HG02759 (cell line): Measurements from ENCODE around the gene GPR17.

Source experiments
- ATAC-seq: cut with Tn5 transposase; IDR thresholded peaks from one replicate; pipeline ENCODE4 v1.9.1; 2021; ENCODE audit warnings: mild to moderate bottlenecking, moderate library complexity; ENCODE audit not compliant: unreplicated experiment

Gene GPR17

DNA sequence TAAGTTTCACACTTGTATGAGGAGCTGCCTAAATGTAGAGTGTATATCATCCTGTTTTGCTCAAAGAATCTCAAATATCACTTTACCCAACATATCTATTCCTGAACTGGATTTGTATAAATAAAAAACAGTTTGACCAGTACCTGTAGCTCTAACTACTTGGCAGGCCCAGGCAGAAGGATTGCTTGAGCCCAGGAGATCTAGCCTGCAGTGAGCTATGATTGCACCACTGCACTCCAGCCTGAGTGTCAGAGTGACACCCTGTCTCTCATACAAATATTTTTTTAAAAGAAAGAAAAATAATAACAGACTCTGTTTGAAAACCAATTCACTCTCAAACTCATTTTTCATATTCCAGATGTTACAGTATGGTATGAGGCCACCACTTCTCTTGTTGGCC, 37.1 kb downstream of the GPR17 start:
- ATAC-seq: no peak

DNA sequence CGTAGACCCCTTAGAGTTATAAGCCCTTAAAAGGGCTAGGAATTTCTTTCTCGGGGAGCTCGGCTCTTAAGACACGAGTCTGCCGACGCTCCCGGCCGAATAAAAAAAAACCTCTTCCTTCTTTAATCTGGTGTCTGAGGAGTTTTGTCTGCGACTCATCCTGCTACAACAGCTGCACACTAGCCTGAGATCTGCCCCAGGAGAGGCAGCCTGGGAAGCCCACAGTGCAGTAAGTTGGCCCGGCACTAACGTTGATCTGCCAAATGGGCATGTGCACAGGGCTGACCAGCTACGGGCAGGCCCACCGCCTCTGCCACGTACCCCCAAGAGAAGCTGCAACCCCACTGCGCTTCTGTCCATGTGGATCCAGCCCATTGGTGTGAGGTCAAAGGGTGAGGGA, 37.8 kb downstream of the GPR17 start:
- ATAC-seq: no peak

- ATAC-seq: no peak
Measured at GRCh38 chr2:127685410-127686080, 39.6 kb downstream of the GPR17 start.

DNA sequence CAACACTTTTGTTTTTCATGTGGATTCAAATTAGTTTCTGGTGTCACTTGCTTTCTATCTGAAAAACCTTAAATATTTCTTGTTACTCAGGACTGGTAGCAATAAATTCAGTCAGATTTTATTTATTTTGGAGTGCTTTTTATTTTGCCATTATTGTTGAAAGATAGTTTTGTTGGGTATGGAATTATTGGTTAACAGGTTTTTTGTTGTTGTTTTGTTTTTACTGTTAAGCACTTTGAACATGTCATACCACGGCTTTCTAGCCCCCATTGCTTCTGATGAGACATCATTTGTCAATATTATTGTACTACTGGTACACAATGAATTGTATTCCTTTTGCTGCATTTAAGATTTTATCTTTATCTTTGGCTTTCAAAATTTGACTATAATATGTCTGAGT, 42.5 kb downstream of the GPR17 start:
- ATAC-seq: no peak

GRCh38 chr2:127690696-127691095, 44.7 kb downstream of the GPR17 start:
- ATAC-seq: no peak

GRCh38 chr2:127694986-127695385, 49.0 kb downstream of the GPR17 start:
- ATAC-seq: no peak

GRCh38 chr2:127695491-127696472, 49.8 kb downstream of the GPR17 start:
- no peak for ATAC-seq

DNA sequence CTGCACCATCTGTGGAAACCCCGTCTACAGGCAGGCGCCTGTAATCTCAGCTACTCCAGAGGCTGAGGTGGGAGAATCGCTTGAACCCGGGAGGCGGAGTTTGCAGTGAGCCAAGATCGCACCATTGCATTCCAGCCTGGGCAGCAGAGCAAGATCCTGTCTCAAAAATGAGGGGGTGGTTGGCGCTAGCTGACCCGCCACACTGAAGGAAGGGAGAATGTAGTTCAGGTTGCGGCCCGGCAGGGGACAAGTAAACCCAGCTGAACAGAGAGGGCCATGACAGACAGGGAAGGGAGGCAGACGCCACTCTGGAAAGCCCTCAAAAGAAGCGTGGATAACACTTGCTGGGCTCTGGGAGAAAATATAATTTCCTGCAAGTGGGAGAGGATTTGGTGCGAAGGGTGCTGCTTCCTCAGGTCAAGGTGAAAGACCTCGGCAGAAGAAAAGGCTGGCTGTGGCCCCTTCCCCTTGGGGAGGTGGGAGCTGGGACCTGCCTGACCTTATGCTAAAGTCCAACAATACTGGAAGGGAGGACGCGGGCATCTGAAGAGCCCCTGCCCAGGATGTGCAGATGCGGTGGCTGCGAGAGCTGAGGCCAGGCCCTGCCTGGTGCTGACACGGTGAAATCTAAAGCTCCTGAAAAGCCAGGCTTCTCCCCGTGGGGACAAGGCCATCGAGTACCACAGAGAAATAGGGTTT, 51.7 kb downstream of the GPR17 start:
- ATAC-seq: no peak

GRCh38 chr2:127698553-127699355, 52.8 kb downstream of the GPR17 start:
- ATAC-seq: no peak

- ATAC-seq: peak; percentile 61
Measured at GRCh38 chr2:127700527-127701192, 54.7 kb downstream of the GPR17 start.

DNA sequence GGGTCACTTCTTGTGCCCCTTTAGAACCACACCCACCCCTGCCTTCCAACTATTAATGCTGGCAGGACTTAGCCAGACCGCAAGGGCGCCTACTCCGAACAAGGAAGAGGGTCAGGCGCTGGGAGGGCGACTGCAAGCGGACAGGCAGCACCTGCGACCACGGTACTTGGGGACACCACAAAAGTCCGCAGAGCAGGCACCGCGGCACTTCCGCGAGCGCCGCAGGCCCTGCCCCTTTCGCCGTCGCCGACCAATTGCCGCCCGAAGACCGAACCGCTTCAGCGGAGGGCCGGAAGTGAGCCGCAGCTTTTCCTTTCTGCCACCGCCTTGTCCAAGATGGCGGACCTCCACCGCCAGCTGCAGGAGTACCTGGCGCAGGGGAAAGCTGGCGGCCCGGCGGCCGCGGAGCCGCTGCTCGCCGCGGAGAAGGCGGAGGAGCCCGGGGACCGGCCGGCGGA, 55.3 kb downstream of the GPR17 start, which contains the start of gene SFT2D3:
Gene SFT2D3, plus strand, starts transcription at position 305 of the 458 bp plus-strand sequence. Its CDS starts 32 bp downstream, at position 337.
- ATAC-seq: peak; percentile 74

DNA sequence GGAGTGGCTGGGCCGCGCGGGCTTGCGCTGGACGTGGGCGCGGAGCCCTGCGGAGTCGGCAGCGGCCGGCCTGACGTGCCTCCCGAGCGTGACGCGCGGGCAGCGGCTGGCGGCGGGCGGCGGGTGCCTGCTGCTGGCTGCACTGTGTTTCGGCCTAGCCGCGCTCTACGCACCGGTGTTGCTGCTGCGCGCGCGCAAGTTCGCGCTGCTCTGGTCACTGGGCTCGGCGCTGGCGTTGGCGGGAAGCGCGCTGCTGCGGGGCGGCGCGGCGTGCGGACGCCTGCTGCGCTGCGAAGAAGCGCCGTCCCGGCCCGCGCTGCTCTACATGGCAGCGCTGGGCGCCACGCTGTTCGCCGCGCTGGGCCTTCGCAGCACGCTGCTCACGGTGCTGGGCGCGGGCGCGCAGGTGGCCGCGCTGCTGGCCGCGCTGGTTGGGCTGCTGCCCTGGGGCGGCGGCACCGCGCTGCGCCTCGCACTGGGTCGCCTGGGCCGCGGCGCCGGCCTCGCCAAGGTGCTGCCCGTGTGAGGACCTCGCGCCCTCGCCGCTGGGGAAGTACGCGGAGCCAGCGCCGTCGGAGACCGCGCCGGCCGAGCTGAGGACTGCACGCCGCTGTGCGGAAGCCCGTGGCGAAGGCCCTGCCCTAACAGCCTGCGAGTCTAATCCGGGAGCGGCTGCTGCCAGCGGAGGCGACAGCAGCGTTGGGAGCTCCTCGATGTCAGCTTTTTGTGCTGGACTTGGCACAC, 55.9 kb downstream of the GPR17 start:
- ATAC-seq: peak; percentile 52
